ENCODE measurements around the gene CASS4. TPM values are rescaled to one million over a fixed set of nuclear protein-coding genes. Genes with fewer than 3 reads are reported as not detected.

The CASS4 gene
- total RNA-seq, 1 experiment from 2014 or later, result 0.13 TPM

DNA sequence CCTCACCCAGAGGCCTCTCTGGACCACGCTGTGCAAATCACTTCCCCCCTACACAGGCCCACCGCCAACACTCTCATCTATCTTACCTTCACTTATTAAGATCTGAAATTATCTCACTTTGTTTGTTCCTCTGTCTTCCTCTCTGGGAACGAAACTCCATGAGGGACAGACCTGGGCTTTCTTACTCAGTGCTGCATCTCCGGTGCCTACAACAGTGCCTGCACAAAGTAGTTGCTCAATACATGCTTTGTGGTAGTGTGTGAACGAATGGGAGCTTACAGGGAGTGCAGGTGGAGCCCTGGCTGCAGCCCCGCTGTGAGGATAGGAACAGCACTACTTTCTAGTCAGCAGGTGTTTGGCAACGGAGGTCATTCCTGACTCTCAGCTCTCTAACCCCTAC lies 5.3 kb downstream of the CASS4 start (continued):
- TF ChIP-seq, protein P1, sequence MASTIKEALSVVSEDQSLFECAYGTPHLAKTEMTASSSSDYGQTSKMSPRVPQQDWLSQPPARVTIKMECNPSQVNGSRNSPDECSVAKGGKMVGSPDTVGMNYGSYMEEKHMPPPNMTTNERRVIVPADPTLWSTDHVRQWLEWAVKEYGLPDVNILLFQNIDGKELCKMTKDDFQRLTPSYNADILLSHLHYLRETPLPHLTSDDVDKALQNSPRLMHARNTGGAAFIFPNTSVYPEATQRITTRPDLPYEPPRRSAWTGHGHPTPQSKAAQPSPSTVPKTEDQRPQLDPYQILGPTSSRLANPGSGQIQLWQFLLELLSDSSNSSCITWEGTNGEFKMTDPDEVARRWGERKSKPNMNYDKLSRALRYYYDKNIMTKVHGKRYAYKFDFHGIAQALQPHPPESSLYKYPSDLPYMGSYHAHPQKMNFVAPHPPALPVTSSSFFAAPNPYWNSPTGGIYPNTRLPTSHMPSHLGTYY (CRISPR knock-in tag; IDR thresholded peaks at IDR 0.05), result no peak

- Mint-ChIP-seq H3K27ac (no peak overlapping the region), H3K36me3 (0 out of 2 replicates have a peak, but pooled peaks cover 4% of the 10 kb centered on the region), H3K4me1 (peaks cover 9% of the 10 kb centered on the region), H3K4me3 (no peak overlapping the region), H3K27me3 (ENCODE audit: low read depth) (peaks cover 18% of the 10 kb centered on the region), H3K9me3 (no peaks in the 10 kb centered on the region)
- POLR2A ChIA-PET, result no interaction called here
- TF ChIP-seq PRDM15 (CRISPR knock-in tag; IDR thresholded peaks at IDR 0.05) (no peak), OVOL2 (CRISPR knock-in tag; IDR thresholded peaks at IDR 0.05; ENCODE audit: borderline replicate concordance) (no peak), TEAD4 (CRISPR knock-in tag; IDR thresholded peaks at IDR 0.05) (no peak), ZNF232 (CRISPR knock-in tag; IDR thresholded peaks at IDR 0.05) (no peak), SP1 (CRISPR knock-in tag; conservative IDR thresholded peaks at IDR 0.05) (no peak), CREM (CRISPR knock-in tag; IDR thresholded peaks at IDR 0.05) (no peak), IRF1 (CRISPR knock-in tag; IDR thresholded peaks at IDR 0.05) (no peak), ZNF425 (CRISPR knock-in tag; conservative IDR thresholded peaks at IDR 0.05) (no peak), ZNF138 (CRISPR knock-in tag; conservative IDR thresholded peaks at IDR 0.05) (no peak), RELA (CRISPR knock-in tag; IDR thresholded peaks at IDR 0.05; ENCODE audit: borderline replicate concordance) (no peak), TEAD1 (CRISPR knock-in tag; IDR thresholded peaks at IDR 0.05) (no peak)
- DNase-seq (ENCODE audit: low spot score), result no peak
- CTCF ChIA-PET, result no interaction called here
- ATAC-seq, result no peak
Observed at GRCh38 chr20:56417911-56418310, 5.9 kb downstream of the CASS4 start.

GRCh38 chr20:56418385-56418861 lies 6.4 kb downstream of the CASS4 start:
- CTCF ChIA-PET, result no interaction called here
- Mint-ChIP-seq H3K4me3 (no peak overlapping the region), H3K36me3 (0 out of 2 replicates have a peak, but pooled peaks cover 4% of the 10 kb centered on the region), H3K27ac (no peak overlapping the region), H3K27me3 (ENCODE audit: low read depth) (peaks cover 22% of the 10 kb centered on the region), H3K4me1 (peaks cover 9% of the 10 kb centered on the region), H3K9me3 (no peaks in the 10 kb centered on the region)
- ATAC-seq (no peak), DNase-seq (ENCODE audit: low spot score) (no peak)
- POLR2A ChIA-PET, result no interaction called here
- TF ChIP-seq, protein P2, sequence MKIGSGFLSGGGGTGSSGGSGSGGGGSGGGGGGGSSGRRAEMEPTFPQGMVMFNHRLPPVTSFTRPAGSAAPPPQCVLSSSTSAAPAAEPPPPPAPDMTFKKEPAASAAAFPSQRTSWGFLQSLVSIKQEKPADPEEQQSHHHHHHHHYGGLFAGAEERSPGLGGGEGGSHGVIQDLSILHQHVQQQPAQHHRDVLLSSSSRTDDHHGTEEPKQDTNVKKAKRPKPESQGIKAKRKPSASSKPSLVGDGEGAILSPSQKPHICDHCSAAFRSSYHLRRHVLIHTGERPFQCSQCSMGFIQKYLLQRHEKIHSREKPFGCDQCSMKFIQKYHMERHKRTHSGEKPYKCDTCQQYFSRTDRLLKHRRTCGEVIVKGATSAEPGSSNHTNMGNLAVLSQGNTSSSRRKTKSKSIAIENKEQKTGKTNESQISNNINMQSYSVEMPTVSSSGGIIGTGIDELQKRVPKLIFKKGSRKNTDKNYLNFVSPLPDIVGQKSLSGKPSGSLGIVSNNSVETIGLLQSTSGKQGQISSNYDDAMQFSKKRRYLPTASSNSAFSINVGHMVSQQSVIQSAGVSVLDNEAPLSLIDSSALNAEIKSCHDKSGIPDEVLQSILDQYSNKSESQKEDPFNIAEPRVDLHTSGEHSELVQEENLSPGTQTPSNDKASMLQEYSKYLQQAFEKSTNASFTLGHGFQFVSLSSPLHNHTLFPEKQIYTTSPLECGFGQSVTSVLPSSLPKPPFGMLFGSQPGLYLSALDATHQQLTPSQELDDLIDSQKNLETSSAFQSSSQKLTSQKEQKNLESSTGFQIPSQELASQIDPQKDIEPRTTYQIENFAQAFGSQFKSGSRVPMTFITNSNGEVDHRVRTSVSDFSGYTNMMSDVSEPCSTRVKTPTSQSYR (CRISPR knock-in tag; IDR thresholded peaks at IDR 0.05), result no peak
- TF ChIP-seq ARID4B (CRISPR knock-in tag; IDR thresholded peaks at IDR 0.05; ENCODE audit: borderline replicate concordance) (no peak), TEAD4 (CRISPR knock-in tag; IDR thresholded peaks at IDR 0.05) (no peak), ZNF317 (CRISPR knock-in tag; IDR thresholded peaks at IDR 0.05; ENCODE audit: borderline replicate concordance, low read depth) (no peak), JAZF1 (CRISPR knock-in tag; IDR thresholded peaks at IDR 0.05) (no peak), ZNF263 (CRISPR knock-in tag; IDR thresholded peaks at IDR 0.05; ENCODE audit: low read depth) (no peak), FOXJ3 (CRISPR knock-in tag; IDR thresholded peaks at IDR 0.05; ENCODE audit: borderline replicate concordance) (no peak), MYBL2 (CRISPR knock-in tag; IDR thresholded peaks at IDR 0.05) (no peak)
